ENCODE data around the gene ZNRF2. TPM values are rescaled to one million over a fixed set of nuclear protein-coding genes. Genes with fewer than 3 reads are reported as not detected.

Gene ZNRF2
- total RNA-seq, 1 donor from 2014 or later, result 9.3 TPM

DNA sequence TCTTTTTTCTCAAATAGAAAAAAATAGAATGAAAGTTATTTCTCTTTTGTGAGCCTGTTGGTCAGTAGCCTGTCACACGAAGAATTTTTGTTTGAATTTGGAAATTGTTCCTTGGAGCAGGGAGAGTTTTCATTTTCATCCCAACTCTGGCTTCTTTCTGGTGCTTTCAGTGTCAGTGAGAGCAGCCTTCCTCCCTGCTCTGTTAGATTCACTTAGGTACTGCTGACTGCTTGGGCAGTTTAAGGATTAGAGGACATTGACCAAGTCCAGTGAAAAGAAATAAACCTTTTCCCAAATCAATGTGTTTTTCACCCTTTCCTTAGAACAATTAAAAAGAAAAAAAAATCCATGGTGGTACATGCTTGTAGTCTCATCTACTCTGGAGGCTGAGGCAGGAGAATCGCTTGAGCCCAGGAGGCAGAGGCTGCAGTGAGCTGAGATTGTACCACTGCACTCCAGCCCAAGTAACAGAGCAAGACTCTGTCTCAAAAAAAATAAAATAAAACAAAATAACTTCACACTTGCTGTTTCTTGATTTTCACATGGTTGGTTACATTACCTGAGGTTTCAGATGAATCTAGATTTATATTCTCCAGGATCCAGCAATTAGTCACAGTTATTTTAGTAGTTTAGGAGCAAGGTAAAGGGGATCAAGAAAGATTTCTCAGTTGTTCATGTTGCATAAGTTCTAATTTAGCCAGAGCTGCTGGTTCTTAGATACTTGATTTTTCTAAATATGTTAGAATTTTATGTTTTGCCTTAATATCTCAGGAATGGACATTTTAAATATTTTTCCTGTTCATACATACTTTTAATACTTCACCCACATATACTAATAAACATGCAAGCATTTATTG, 63.1 kb downstream of the ZNRF2 start:
- no peak for DNase-seq (ENCODE audit: low spot score)
- Mint-ChIP-seq H3K9me3 (no peaks in the 10 kb centered on the region), H3K4me3 (peak overlapping the region; percentile 38), H3K4me1 (ENCODE audit: low read depth) (peaks cover 60% of the 10 kb centered on the region), H3K36me3 (ENCODE audit: low read depth) (peaks cover 3% of the 10 kb centered on the region), H3K27me3 (ENCODE audit: insufficient read depth) (peaks cover 2% of the 10 kb centered on the region), H3K27ac (peak overlapping the region; percentile 81)
- intact Hi-C loops (cut with micrococcal nuclease), result loop anchor here (1.0 to 10.0 kb wide), 9 partner anchors 17 to 319 kb away; partner anchors contain the start of genes GARS1, GGCT, NOD1 and PLEKHA8

DNA sequence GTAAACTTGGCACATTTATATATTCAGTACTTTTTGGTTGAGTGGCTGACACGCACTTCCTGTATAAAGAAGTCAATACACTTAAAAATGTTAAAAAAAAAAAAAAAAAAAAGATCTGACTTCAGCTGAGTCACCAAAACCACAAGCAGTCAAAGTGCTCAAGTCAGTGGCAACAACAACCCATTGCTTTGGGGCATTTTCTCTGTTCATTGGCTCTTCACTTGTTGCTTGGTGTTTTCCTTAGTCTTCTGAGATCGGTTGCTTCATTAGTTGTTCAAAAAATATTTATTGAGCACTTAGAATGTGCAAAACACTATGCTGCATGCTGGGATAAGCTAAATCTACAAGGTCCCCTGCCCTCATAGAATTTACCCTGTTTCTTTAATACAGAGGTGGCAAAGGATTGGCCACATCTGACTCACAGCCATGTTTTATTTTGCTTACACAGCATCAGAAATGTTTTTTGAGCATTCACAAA, 63.7 kb downstream of the ZNRF2 start:
- Mint-ChIP-seq H3K9me3 (no peaks in the 10 kb centered on the region), H3K4me3 (peak overlapping the region; percentile 38), H3K36me3 (ENCODE audit: low read depth) (peaks cover 3% of the 10 kb centered on the region), H3K27me3 (ENCODE audit: insufficient read depth) (peaks cover 2% of the 10 kb centered on the region), H3K4me1 (ENCODE audit: low read depth) (peaks cover 65% of the 10 kb centered on the region), H3K27ac (peak overlapping the region; percentile 81)
- intact Hi-C loops (cut with micrococcal nuclease), result loop anchor here (1.0 to 10.0 kb wide), 9 partner anchors 18 to 319 kb away; partner anchors contain the start of genes GARS1, GGCT, NOD1 and PLEKHA8
- DNase-seq (ENCODE audit: low spot score), result peak; percentile 53

DNA sequence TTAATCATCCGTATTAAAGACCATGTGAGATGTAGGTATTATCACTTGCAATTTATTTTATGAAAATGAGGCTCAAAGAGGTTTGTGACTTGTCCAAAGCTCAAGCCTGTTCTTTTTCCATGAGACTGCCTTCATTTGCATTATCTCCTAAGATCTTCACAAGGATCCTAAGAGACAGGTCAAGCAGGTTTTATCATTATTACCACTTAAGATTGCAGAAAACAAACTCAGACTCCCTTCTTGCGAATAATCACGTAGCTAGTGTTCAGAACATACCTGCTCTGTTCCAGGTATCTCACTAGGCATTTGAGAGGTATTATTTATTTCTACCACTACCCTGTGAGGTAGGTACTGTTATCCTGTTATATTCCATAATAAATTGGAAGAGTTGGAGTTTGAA, 64.8 kb downstream of the ZNRF2 start:
- no peak for DNase-seq (ENCODE audit: low spot score)
- Mint-ChIP-seq H3K27ac (no peak overlapping the region), H3K4me3 (no peak overlapping the region), H3K4me1 (ENCODE audit: low read depth) (peaks cover 66% of the 10 kb centered on the region), H3K27me3 (ENCODE audit: insufficient read depth) (peaks cover 2% of the 10 kb centered on the region), H3K9me3 (no peaks in the 10 kb centered on the region), H3K36me3 (ENCODE audit: low read depth) (no peaks in the 10 kb centered on the region)
- intact Hi-C loops (cut with micrococcal nuclease), result loop anchor here (2.0 to 10.0 kb wide), 4 partner anchors 130 to 320 kb away; partner anchors contain the start of genes GARS1, GGCT, NOD1 and PLEKHA8

DNA sequence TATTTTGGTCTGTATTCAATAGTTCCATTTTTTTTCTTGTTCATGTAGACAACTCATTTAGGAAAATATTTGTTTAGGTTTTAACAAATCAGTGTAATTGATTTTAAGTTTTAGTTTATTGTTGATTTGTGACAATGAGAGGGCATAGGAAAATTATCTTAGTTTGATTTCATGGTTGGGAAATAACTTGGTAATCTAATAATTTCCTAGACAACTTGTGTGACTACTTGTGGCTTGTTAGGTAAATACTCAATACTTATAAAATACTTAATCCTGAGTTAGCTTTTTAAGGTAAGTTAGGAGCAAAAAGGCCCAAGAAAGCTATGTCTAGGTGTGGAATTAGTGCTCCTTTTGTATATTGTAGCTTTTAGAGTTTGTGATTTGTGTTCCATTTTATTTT, 65.4 kb downstream of the ZNRF2 start:
- no peak overlapping the region for H3K27ac Mint-ChIP-seq
- no peaks in the 10 kb centered on the region for H3K36me3 Mint-ChIP-seq (ENCODE audit: low read depth)
- intact Hi-C loops (cut with micrococcal nuclease), result loop anchor here (2.0 to 10.0 kb wide), 5 partner anchors 129 to 321 kb away; partner anchors contain the start of genes GARS1, GGCT, NOD1 and PLEKHA8
- H3K4me1 Mint-ChIP-seq (ENCODE audit: low read depth), result peaks cover 60% of the 10 kb centered on the region
- peaks cover 2% of the 10 kb centered on the region for H3K27me3 Mint-ChIP-seq (ENCODE audit: insufficient read depth)
- no peaks in the 10 kb centered on the region for H3K9me3 Mint-ChIP-seq
- H3K4me3 Mint-ChIP-seq, result no peak overlapping the region
- no peak for DNase-seq (ENCODE audit: low spot score)

DNA sequence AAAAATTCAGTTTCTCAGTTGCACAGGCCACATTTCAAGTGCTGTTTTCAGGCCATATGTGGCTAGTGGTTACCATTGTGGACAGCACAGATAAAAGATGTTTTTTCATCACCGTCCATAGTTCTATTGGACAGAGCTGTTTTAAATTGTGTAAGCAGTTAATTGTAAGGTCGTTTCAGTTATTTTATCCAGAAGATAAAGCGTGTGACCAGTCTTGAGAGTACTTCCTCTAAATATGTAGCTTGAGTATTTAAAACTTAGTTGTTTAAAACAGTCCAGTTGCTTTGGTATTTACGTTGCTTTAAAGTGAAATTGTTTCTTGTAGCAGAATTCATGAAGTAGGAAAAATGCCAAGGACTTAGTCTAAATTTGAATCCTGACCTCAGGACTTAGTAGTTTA, 66.9 kb downstream of the ZNRF2 start:
- Mint-ChIP-seq H3K9me3 (no peaks in the 10 kb centered on the region), H3K27me3 (ENCODE audit: insufficient read depth) (no peaks in the 10 kb centered on the region), H3K36me3 (ENCODE audit: low read depth) (no peaks in the 10 kb centered on the region), H3K4me1 (ENCODE audit: low read depth) (peaks cover 55% of the 10 kb centered on the region), H3K27ac (no peak overlapping the region), H3K4me3 (no peak overlapping the region)
- intact Hi-C loops (cut with micrococcal nuclease), result loop anchor here (5.0 kb wide), 1 partner anchor 211 kb away; no protein-coding TSS in a partner anchor
- DNase-seq (ENCODE audit: low spot score), result no peak

DNA sequence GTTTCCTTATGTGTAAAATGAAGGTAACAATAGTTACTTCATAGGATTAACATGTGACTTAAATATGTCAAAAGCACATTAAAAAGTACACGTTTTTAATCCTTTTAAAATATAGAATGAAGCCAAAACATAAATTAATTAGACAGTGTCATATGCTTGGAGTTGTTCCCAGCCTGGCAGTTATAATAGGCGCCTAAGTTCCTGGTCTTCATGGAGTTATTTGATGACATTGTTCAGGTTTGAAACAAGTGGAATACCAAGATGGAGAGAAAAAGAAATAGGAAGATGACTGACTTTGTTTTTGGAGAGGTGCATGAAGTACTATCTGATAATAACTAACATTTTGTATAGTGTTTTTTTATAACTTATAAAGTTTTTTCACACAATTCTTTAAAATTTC, 67.3 kb downstream of the ZNRF2 start:
- no peaks in the 10 kb centered on the region for H3K9me3 Mint-ChIP-seq
- intact Hi-C loops (cut with micrococcal nuclease), result loop anchor here (1.0 to 5.0 kb wide), 3 partner anchors 75 to 211 kb away; no protein-coding TSS in a partner anchor
- H3K4me3 Mint-ChIP-seq, result no peak overlapping the region
- H3K36me3 Mint-ChIP-seq (ENCODE audit: low read depth), result no peaks in the 10 kb centered on the region
- no peak for DNase-seq (ENCODE audit: low spot score)
- H3K4me1 Mint-ChIP-seq (ENCODE audit: low read depth), result peaks cover 51% of the 10 kb centered on the region
- H3K27ac Mint-ChIP-seq, result no peak overlapping the region
- H3K27me3 Mint-ChIP-seq (ENCODE audit: insufficient read depth), result no peaks in the 10 kb centered on the region

DNA sequence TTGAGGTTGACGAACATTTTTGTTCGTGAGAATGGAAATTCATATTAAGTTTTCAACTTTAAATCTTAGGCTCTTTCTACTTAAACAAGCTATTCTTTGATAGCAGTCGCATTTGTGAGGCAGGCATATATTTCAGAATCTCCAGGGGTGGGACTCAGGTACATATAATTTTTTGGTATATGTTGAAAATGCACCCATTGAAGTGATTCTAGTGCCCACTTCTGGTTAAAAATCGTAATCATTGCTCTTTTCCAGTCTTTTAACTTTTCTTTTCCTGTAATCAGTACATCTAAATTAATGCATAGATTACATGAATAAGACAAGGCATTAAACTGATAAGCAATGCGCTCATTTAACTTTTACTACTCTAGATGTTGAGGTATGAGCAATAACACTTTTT, 67.8 kb downstream of the ZNRF2 start:
- H3K27ac Mint-ChIP-seq, result no peak overlapping the region

DNA sequence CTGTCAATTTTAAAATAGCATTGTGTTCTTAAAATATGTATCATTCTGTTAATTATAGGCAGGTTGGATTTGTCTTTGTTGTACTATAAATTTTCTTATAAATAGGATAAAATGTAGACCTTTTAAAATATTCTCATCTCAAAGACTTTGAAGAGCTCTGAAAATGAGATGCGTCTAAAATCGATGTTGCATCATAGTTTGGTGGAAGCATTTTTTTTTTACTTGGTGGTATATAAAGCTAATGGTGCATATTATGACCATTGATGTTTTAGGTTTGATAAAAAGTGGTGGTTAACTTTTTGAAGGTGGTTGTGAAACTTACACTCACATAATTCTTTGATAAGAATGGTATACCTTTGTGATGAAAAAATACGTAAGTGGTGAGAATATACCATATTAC, 69.1 kb downstream of the ZNRF2 start:
- Mint-ChIP-seq H3K36me3 (ENCODE audit: low read depth) (peaks cover 9% of the 10 kb centered on the region), H3K4me1 (ENCODE audit: low read depth) (peaks cover 33% of the 10 kb centered on the region), H3K27ac (no peak overlapping the region), H3K27me3 (ENCODE audit: insufficient read depth) (no peaks in the 10 kb centered on the region), H3K9me3 (no peaks in the 10 kb centered on the region), H3K4me3 (no peak overlapping the region)
- intact Hi-C loops (cut with micrococcal nuclease), result loop anchor here (5.0 kb wide), 1 partner anchor 209 kb away; no protein-coding TSS in a partner anchor
- DNase-seq (ENCODE audit: low spot score), result no peak

More for the DNA sequence above, 67.8 kb downstream of the ZNRF2 start:
- DNase-seq (ENCODE audit: low spot score), result no peak
- Mint-ChIP-seq H3K27me3 (ENCODE audit: insufficient read depth) (no peaks in the 10 kb centered on the region), H3K36me3 (ENCODE audit: low read depth) (peaks cover 3% of the 10 kb centered on the region), H3K9me3 (no peaks in the 10 kb centered on the region), H3K4me1 (ENCODE audit: low read depth) (peaks cover 47% of the 10 kb centered on the region), H3K4me3 (no peak overlapping the region)
- intact Hi-C loops (cut with micrococcal nuclease), result loop anchor here (1.0 to 5.0 kb wide), 3 partner anchors 76 to 210 kb away; no protein-coding TSS in a partner anchor

DNA sequence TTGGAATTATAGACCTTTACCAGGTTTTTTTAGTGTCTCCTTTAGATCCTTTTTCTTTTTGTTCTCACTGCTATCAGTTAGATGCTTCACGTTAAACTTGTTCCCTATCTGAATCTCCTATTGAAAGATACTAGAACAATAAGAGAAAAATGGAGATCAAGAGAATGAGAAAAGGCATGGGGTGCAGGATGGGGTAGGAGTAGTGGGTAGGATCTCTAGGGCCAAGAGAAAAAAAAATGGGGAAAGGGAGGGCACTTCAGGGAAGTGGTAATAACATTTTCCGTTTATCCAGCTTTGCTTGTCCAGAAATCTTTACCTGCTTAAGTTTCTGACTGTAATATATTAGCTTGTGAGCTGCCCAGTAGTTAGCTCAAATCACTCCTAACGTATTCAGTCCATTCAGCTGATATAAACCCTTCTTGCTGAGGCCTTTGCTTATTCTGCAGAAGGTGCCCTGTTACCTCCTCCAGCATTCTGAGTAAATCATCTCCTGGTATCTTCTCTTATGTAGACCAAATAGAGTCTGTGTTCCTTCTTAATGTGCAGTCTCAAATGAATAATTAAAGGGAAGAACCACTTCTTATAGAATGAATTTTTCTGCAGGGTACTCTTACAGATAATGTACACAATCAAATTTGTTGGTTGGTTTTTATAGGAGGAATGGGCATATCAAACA, 69.7 kb downstream of the ZNRF2 start:
- no peak for DNase-seq (ENCODE audit: low spot score)
- no peaks in the 10 kb centered on the region for H3K9me3 Mint-ChIP-seq
- intact Hi-C loops (cut with micrococcal nuclease), result loop anchor here (5.0 kb wide), 1 partner anchor 208 kb away; no protein-coding TSS in a partner anchor
- H3K27me3 Mint-ChIP-seq (ENCODE audit: insufficient read depth), result no peaks in the 10 kb centered on the region
- peaks cover 9% of the 10 kb centered on the region for H3K36me3 Mint-ChIP-seq (ENCODE audit: low read depth)
- H3K4me1 Mint-ChIP-seq (ENCODE audit: low read depth), result peaks cover 29% of the 10 kb centered on the region
- no peak overlapping the region for H3K4me3 Mint-ChIP-seq
- no peak overlapping the region for H3K27ac Mint-ChIP-seq

DNA sequence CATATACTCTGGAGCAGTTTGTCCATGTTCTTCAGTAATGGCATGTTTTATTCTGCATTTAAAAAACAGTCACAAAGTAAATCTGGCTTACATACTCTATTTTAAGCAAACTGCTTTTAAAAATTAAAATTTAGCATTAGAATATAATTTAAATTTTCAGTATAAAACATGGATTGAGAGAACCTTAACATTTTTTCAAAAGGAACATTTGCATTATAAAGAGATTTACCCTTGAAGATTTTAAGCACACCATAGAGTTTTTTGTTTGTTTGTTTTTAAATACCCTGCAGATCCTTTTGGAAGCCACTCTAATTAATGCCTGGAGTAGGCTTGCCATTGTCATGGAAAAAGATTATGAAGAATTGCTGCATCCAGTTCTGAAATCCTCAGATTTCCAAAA, 70.4 kb downstream of the ZNRF2 start:
- peaks cover 9% of the 10 kb centered on the region for H3K36me3 Mint-ChIP-seq (ENCODE audit: low read depth)
- H3K9me3 Mint-ChIP-seq, result no peaks in the 10 kb centered on the region
- DNase-seq (ENCODE audit: low spot score), result no peak
- intact Hi-C loops (cut with micrococcal nuclease), result loop anchor here (5.0 kb wide), 1 partner anchor 208 kb away; no protein-coding TSS in a partner anchor
- H3K4me1 Mint-ChIP-seq (ENCODE audit: low read depth), result peaks cover 25% of the 10 kb centered on the region
- no peaks in the 10 kb centered on the region for H3K27me3 Mint-ChIP-seq (ENCODE audit: insufficient read depth)
- no peak overlapping the region for H3K27ac Mint-ChIP-seq
- H3K4me3 Mint-ChIP-seq, result no peak overlapping the region

DNA sequence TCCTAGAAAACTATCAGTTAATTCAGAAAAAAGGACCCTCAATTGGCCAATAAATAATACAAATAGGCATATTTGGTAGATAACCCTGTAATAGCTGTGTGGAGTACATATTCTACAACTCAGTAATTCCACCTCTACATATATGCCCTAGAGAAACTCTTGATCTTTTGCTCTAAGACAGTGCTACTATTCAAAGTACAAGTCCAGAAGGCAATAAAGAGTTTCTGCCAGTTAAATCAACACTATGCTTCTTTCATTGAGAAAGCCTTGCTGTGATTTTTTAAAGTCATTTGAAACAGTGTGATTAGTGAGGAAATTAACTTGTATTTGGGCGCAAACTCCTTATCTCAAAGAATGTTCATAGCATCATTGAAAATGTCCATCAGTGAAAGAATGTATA, 75.6 kb downstream of the ZNRF2 start:
- H3K4me3 Mint-ChIP-seq, result no peak overlapping the region
- intact Hi-C loops (cut with micrococcal nuclease), result no loop called here
- no peaks in the 10 kb centered on the region for H3K9me3 Mint-ChIP-seq
- peaks cover 7% of the 10 kb centered on the region for H3K4me1 Mint-ChIP-seq (ENCODE audit: low read depth)
- no peak for DNase-seq (ENCODE audit: low spot score)
- H3K27ac Mint-ChIP-seq, result no peak overlapping the region
- peaks cover 1% of the 10 kb centered on the region for H3K27me3 Mint-ChIP-seq (ENCODE audit: insufficient read depth)
- peaks cover 9% of the 10 kb centered on the region for H3K36me3 Mint-ChIP-seq (ENCODE audit: low read depth)

DNA sequence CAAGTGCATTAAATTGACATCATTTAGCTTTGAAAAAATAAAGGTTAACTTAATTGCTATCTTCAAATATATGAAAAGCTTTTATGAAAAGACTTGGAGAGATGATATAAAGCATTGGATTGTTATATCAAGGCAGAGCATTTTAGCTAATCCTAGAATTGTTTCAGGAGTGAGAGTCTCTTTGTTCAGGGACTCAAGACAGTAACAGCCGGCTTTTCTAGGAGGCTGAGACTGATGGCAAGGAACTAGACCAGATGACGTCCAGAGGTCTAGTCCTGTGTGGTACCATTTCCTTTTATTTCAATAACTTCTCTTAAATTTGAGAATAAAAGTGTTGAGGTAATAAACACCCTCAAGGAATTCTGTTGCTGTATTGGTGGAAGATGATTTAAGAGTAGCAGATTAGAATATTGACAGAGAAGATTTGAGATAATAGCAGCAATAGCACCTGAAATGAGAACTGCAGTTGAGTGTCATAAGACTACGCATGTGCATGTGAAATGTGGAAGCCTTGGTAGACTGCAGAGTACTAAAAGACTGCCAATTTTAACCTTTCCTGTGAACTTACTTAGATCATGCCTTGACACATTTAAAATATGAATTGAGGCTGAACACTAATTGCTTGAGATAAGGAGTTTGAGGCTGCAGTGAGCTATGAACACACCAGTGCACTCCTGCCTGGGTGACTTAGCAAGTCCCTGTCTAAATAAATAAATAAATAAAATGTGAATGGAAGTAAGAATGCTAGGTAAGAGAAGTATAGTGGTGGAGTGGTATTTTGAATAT, 79.6 kb downstream of the ZNRF2 start:
- Mint-ChIP-seq H3K4me3 (no peak overlapping the region), H3K4me1 (ENCODE audit: low read depth) (peaks cover 7% of the 10 kb centered on the region), H3K36me3 (ENCODE audit: low read depth) (no peaks in the 10 kb centered on the region), H3K9me3 (no peaks in the 10 kb centered on the region), H3K27ac (no peak overlapping the region), H3K27me3 (ENCODE audit: insufficient read depth) (peaks cover 1% of the 10 kb centered on the region)
- no peak for DNase-seq (ENCODE audit: low spot score)
- intact Hi-C loops (cut with micrococcal nuclease), result no loop called here

Data from activated T-helper 1 cell treated with anti-CD3 and anti-CD28 coated beads, Interleukin-12 subunit alpha, Interleukin-12 subunit beta, Interleukin-2, Interleukin-4 antibody, amounts not matched to agents 30 ng/mL and 10 ng/mL and 1 ng/mL, durations not matched to agents 14 hours and 24 hours and 36 hours (primary cell).